Calu3 (cell line): ENCODE results near the gene SKOR1. TPM values are rescaled to one million over a fixed set of nuclear protein-coding genes. Genes with fewer than 3 reads are reported as not detected.
A peak's percentile ranks its signal among the peaks of the same experiment; 100 is the strongest.

Source experiments
- BruUV-seq: library from RNA; stranded (reverse); fragments of 400-500 nt; replicated peaks from 2 replicates; lab custom pipeline; 2021; lab: Mats Ljungman, UMichigan
- CTCF ChIA-PET: fragments of 300-600 bp; sonication (Branson Sonifier 250); formaldehyde crosslinking; loops from one replicate; lab custom pipeline; 2022; ENCODE audit warnings: antibody characterized with exemption; lab: Charles Lee
- DNase-seq: peaks from one replicate; pipeline ENCODE4 v3.0.0; 2022
- H3K27ac Mint-ChIP-seq: one replicate; pipeline ENCODE4 v1.8.0; 2022; ENCODE audit warnings: mixed read lengths; ENCODE audit not compliant: unreplicated experiment
- H3K27me3 Mint-ChIP-seq: one replicate; pipeline ENCODE4 v1.8.0; 2022; ENCODE audit warnings: mixed read lengths; ENCODE audit not compliant: unreplicated experiment
- H3K36me3 Mint-ChIP-seq: one replicate; pipeline ENCODE4 v1.8.0; 2022; ENCODE audit warnings: mild to moderate bottlenecking, moderate library complexity, mixed read lengths; ENCODE audit not compliant: insufficient read depth, unreplicated experiment
- H3K4me1 Mint-ChIP-seq: one replicate; pipeline ENCODE4 v1.8.0; 2022; ENCODE audit warnings: mild to moderate bottlenecking, low read depth, mixed read lengths; ENCODE audit not compliant: unreplicated experiment
- H3K4me3 Mint-ChIP-seq: one replicate; pipeline ENCODE4 v1.8.0; 2022; ENCODE audit warnings: mild to moderate bottlenecking, low read depth, moderate library complexity, mixed read lengths; ENCODE audit not compliant: unreplicated experiment
- H3K9me3 Mint-ChIP-seq: one replicate; pipeline ENCODE4 v1.8.0; 2022; ENCODE audit warnings: low read depth, mixed read lengths; ENCODE audit not compliant: unreplicated experiment
- CTCF ChIP-seq: fragments of 200-600 bp; IDR thresholded peaks from one replicate; pipeline ENCODE4 v1.8.0; 2022; ENCODE audit warnings: antibody characterized with exemption; ENCODE audit not compliant: unreplicated experiment
- intact Hi-C: fragments of 100-400 bp; cut with micrococcal nuclease; formaldehyde crosslinking; loops from one replicate; pipeline ENCODE4 v1.10.0; 2022; ENCODE audit not compliant: unreplicated experiment
- total RNA-seq: library from RNA; stranded (reverse); gene quantifications from 2 replicates; pipeline ENCODE4 v1.2.3, GENCODE V29; 2022

Gene SKOR1
- total RNA-seq, 1 experiment from 2014 or later, result 0.17 TPM

DNA sequence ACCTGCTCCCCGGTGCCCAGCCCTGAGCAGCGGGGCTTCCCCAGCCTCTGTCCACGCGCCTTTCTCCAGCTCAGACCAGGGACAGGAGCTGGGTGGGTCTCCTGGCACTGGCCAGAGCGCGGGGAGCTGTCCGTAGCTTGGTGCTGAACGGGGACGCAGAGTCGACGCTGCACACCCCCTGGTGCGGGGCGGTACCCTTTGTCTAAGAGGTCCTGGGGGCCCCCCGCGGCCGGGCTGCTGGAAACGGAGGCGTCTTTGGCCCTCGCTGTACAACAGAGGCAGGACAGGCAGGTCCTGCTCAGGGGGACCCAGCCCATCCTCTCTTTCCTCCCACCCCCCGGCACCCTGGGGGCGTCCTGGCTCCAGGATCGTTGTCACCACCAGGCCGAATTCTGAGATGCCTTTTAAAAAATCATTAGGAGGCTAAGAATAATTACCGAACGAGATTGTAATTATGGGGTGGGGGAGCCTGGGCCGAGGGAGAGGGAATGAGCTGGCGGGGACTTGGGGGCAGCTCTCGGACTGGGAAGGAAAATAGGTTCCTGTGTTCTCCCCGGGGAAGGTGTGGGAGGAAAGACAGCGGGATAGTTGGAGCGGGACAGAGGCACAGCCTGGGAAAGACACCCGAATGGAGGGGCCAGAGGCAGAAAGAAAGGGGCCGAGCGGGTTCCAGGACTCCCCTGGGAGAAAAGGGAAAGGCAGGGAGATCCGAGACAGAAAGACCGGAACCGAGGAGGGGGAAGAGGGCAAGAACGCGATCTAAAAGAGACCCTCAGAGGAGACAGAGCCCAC is 4.1 kb upstream of the SKOR1 start:
- Mint-ChIP-seq H3K27me3 (peaks cover 100% of the 10 kb centered on the region), H3K9me3 (no peaks in the 10 kb centered on the region)
- CTCF ChIA-PET, result no interaction called here

GRCh38 chr15:67821784-67822440 is 3.4 kb upstream of the SKOR1 start:
- H3K9me3 Mint-ChIP-seq, result no peaks in the 10 kb centered on the region
- no peak for DNase-seq
- peaks cover 13% of the 10 kb centered on the region for H3K4me1 Mint-ChIP-seq
- H3K4me3 Mint-ChIP-seq, result peak overlapping the region; percentile 1
- CTCF ChIA-PET, result no interaction called here
- intact Hi-C loops, result no loop called here
- no peak for TF ChIP-seq CTCF
- H3K27ac Mint-ChIP-seq, result no peak overlapping the region
- no TSS peak for BruUV-seq
- H3K27me3 Mint-ChIP-seq, result peaks cover 100% of the 10 kb centered on the region
- H3K36me3 Mint-ChIP-seq, result peaks cover 20% of the 10 kb centered on the region

More for the DNA sequence above, 4.1 kb upstream of the SKOR1 start:
- no peak for DNase-seq
- BruUV-seq, result no TSS peak
- H3K27ac Mint-ChIP-seq, result no peak overlapping the region
- no peak for TF ChIP-seq CTCF
- peaks cover 20% of the 10 kb centered on the region for H3K36me3 Mint-ChIP-seq
- H3K4me1 Mint-ChIP-seq, result peaks cover 13% of the 10 kb centered on the region
- no peak overlapping the region for H3K4me3 Mint-ChIP-seq
- intact Hi-C loops, result no loop called here

DNA sequence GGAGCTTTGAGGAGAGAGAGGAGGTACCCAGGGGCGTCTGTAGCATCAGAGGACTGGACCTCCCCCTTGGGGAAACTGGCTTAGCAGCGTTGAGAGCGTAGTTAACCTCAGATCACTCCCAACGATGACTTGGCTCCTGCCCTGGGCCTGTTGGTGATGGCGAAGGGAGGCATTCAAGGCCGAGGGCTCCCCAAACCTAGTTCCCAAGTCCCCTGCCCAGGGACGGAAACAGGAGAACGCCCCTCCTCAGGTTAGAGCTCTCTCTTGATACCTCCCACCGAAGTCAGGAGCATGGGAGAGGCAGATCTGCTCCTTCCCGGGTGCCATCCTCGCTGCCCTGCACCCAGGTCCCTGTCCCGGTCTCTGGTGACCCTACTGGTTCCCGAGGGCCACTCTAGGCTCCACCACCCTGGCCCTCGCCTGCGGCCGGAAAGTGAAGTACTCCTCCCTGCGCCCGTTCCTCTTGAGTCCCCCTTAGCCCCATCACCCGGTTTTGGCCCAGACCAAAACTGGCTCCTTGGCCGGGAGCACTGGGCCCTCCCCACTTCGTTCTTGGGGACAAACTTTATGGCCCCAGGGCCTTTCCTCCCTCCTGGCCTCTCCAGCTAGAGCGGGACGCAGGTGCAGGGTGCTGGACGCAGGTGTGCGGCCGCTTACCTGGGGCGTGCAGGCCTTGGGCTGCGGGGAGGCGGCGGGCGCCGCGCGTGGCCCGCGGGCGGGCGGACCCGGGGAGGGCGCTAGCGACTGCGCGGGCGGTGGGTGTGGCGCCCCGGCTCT is 2.6 kb upstream of the SKOR1 start:
- peak overlapping the region; percentile 1 for H3K4me3 Mint-ChIP-seq
- BruUV-seq, result no TSS peak
- H3K27ac Mint-ChIP-seq, result no peak overlapping the region
- peaks cover 95% of the 10 kb centered on the region for H3K27me3 Mint-ChIP-seq
- CTCF ChIA-PET, result no interaction called here
- intact Hi-C loops, result no loop called here
- H3K9me3 Mint-ChIP-seq, result no peaks in the 10 kb centered on the region
- H3K36me3 Mint-ChIP-seq, result peaks cover 20% of the 10 kb centered on the region
- no peak for DNase-seq
- H3K4me1 Mint-ChIP-seq, result peaks cover 13% of the 10 kb centered on the region
- TF ChIP-seq CTCF, result no peak
